Lower lobe of right lung (tissue), 2 donors: ENCODE data around the gene FOXK1. TPM values are rescaled to one million over a fixed set of nuclear protein-coding genes. Genes with fewer than 3 reads are reported as not detected.

Source experiments
- ATAC-seq, 2 donors: fragments of 200-7000 bp; cut with Tn5 transposase; one replicate each; pipeline ENCODE4 v1.9.1; 2020 to 2022; ENCODE audit warnings: mild to moderate bottlenecking in 2 of 2, moderate library complexity in 2 of 2
- DNase-seq: peaks from one replicate; pipeline ENCODE4 v3.0.0-alpha.2; 2020
- H3K27ac ChIP-seq: fragments of 200-600 bp; one replicate; pipeline ENCODE4 v1.8.0; 2022
- H3K27me3 ChIP-seq: fragments of 200-600 bp; one replicate; pipeline ENCODE4 v1.8.0; 2022; ENCODE audit warnings: low read depth
- H3K36me3 ChIP-seq: fragments of 200-600 bp; one replicate; pipeline ENCODE4 v1.8.0; 2022; ENCODE audit warnings: mild to moderate bottlenecking
- H3K4me1 ChIP-seq: fragments of 200-600 bp; one replicate; pipeline ENCODE4 v1.8.0; 2022
- H3K4me3 ChIP-seq: fragments of 200-600 bp; one replicate; pipeline ENCODE4 v1.8.0; 2022; ENCODE audit warnings: mild to moderate bottlenecking
- H3K9me3 ChIP-seq: fragments of 200-600 bp; one replicate; pipeline ENCODE4 v1.8.0; 2022
- intact Hi-C: fragments of 100-400 bp; cut with DNase I; formaldehyde crosslinking; loops from one replicate; pipeline ENCODE4 v1.11.0; 2022
- total RNA-seq: library from RNA; stranded (reverse); fragmentation: NEBNext Ultra II Directional; extraction: Animal tissue kit (Norgen Biotek cat#: 25700); gene quantifications from one replicate; pipeline ENCODE4 v1.2.1, GENCODE V29; 2021
- TF ChIP-seq, protein P1 (sequence below): fragments of 200-600 bp; IDR thresholded peaks from one replicate; pipeline ENCODE4 v1.8.0; 2022; ENCODE audit warnings: antibody characterized with exemption, mild to moderate bottlenecking
- donor health status: DM: no; HTN: yes; CAD: no; lungs with severe emphysema.

The FOXK1 gene
- total RNA-seq, 1 donor from 2014 or later: 28.8 TPM

DNA sequence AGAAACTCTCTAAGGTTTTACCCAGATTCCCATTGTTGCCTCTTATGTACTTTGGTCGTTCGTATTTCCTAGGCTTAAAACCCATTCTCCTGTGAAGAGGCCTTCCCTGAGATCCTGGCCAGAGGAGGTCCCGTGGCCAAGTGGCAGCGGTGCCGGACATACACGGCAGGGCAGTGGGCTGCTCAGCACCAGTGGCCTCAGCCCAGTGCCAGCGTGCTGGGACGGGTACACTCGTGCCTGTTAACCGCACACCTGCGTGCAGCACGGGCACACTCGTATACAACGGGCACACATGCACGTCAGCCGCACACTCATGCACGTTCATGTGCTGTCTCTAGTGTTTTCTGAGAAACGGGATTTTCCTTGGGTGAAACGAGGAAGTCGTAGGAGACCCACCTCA, 40.2 kb downstream of the FOXK1 start:
- H3K4me1 ChIP-seq: peaks cover 41% of the 10 kb centered on the region
- intact Hi-C loops: no loop called here
- DNase-seq (no peak), ATAC-seq (no peak)
- H3K4me3 ChIP-seq: no peak overlapping the region
- TF ChIP-seq, protein P1, sequence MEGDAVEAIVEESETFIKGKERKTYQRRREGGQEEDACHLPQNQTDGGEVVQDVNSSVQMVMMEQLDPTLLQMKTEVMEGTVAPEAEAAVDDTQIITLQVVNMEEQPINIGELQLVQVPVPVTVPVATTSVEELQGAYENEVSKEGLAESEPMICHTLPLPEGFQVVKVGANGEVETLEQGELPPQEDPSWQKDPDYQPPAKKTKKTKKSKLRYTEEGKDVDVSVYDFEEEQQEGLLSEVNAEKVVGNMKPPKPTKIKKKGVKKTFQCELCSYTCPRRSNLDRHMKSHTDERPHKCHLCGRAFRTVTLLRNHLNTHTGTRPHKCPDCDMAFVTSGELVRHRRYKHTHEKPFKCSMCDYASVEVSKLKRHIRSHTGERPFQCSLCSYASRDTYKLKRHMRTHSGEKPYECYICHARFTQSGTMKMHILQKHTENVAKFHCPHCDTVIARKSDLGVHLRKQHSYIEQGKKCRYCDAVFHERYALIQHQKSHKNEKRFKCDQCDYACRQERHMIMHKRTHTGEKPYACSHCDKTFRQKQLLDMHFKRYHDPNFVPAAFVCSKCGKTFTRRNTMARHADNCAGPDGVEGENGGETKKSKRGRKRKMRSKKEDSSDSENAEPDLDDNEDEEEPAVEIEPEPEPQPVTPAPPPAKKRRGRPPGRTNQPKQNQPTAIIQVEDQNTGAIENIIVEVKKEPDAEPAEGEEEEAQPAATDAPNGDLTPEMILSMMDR: no peak
- H3K36me3 ChIP-seq: peaks cover 11% of the 10 kb centered on the region
- H3K27ac ChIP-seq: no peak overlapping the region
- H3K9me3 ChIP-seq: no peaks in the 10 kb centered on the region
- no peaks in the 10 kb centered on the region for H3K27me3 ChIP-seq

DNA sequence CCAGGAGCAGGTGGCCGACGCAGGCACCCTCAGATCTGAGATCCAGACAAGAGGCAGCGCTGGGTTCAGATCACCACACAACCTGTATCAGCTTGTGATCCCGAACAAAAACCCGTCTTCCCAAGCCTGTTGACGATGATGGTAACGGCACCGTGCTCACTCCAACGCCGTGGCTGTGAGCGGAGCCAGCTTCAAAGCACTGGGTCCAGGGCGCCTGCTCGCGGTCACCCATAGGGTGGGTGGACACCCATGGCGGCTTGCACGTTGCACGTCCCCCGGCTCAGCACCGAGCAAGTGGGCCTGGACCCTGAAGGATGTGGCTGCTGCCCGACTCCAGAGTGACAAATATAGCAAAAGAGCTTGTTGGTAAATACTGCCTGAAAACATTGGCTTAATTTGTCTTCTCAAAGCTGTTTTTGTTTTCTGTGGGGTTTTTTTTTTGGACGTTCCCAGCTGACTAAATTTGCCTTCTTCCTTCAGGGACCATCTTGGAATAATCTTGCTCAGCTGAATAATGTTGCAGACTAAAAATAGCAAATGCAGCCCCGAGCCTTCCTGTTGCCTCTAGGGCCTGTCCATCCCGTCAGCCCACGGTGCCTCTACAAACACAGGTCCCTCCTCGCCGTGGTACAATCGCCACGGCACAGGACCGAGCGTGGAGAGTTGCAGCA, 41.0 kb downstream of the FOXK1 start:
- intact Hi-C loops: no loop called here
- Histone ChIP-seq H3K4me3 (no peak overlapping the region), H3K27me3 (no peaks in the 10 kb centered on the region), H3K9me3 (no peaks in the 10 kb centered on the region), H3K4me1 (peaks cover 49% of the 10 kb centered on the region), H3K36me3 (peaks cover 10% of the 10 kb centered on the region), H3K27ac (no peak overlapping the region)
- DNase-seq (no peak), ATAC-seq (no peak)
- TF ChIP-seq, protein P1: no peak

DNA sequence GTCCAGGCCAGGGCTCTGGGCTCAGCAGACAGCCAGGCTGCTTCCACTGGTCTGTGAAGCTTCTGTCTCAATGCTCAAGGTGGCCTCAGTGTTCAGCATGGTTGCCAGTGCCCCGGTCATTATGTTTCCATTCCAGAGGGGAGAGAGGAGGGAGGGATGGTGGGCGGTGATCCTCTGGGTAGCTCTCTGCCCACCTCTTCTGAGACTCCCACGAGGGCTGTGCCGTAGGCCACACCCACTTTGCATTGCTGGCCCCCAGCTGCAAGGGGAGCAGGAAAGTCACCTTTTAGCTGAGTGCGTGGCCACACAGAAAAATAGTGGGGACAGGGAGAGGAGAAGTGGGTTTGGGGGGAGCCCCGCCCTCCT, 42.5 kb downstream of the FOXK1 start:
- H3K27me3 ChIP-seq: no peaks in the 10 kb centered on the region
- H3K27ac ChIP-seq: peak overlapping the region; percentile 94
- ATAC-seq: peak in 1 of 2 donors; percentile 3
- H3K36me3 ChIP-seq: peaks cover 9% of the 10 kb centered on the region
- no peak for DNase-seq
- TF ChIP-seq, protein P1: no peak
- intact Hi-C loops: no loop called here
- H3K4me1 ChIP-seq: peaks cover 51% of the 10 kb centered on the region
- no peaks in the 10 kb centered on the region for H3K9me3 ChIP-seq
- peak overlapping the region; percentile 60 for H3K4me3 ChIP-seq

DNA sequence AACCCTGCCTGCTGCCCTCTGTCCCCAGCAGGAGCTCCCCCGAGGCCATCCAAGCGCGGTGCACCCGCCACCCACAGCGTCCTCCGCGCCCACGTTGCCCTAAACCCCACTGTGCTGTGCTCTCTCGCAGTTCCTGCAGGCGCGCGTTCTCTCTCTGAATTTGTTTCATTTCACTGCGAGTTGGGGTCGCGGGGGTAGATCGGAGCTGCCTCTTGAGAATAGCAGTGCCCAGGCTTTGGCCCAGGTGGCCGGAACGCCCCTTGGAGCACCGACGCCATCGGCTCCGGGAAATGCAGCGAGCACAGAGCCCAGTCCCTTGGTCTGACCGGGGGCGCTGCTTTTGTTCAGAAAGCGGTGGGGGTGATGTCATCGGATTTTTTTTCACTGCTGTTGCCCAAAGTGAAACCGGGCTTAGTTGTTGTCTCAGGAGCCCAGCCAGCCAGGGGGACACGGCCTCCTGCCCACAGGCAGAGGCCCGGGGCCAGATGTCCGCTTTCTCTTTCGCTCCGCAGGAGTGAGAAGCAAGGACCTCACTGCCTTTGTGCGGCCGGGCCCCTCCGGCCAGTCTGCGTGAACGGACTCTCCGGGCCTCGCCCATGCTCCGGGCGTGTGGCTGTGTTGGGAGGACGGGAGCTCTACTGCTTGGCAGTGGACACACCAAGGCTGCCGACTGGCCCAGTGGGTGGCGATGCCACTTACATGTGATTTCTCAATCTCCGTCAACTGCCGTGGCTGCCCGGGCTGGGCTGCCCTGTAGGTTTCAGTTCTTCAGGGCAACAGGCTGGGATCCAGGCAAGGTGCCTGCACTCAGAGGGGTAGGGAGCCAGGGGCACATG, 43.1 kb downstream of the FOXK1 start:
- ATAC-seq (peak; percentile 90 to 92), DNase-seq (peak; percentile 90)
- Histone ChIP-seq H3K36me3 (peaks cover 9% of the 10 kb centered on the region), H3K4me1 (peaks cover 51% of the 10 kb centered on the region), H3K4me3 (peak overlapping the region; percentile 60), H3K27ac (peak overlapping the region; percentile 94), H3K9me3 (no peaks in the 10 kb centered on the region), H3K27me3 (no peaks in the 10 kb centered on the region)
- TF ChIP-seq, protein P1: no peak
- intact Hi-C loops: no loop called here

DNA sequence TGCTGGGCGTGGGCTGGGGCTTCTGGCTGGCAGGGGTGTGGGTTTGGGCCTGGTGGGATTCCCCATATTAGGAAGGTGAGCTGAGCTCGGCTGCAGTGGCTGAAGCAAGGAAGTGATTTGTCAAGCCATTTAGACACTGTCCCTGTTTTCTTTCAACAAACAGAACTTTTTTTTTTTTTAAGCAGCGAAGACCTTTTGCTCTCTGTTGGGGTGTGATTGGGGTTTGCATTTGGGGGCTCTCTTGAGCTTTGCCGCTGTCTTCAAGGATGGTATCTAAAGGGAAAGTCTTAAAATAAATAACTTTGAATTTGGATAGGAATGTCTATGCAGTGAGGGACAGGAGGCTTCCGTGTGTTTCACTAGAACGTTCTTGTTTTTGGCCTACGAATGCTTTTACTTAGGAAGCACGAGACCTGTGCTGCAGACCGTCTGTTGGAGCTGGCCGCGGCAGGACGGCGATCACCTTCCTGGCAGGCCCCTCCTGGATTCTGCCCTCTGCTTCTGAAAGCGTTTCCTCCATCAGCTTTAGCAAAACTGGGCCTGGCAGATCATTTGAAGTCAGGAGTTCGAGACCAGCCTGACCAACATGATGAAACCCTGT, 43.9 kb downstream of the FOXK1 start:
- intact Hi-C loops: no loop called here
- no peak for DNase-seq
- H3K27me3 ChIP-seq: no peaks in the 10 kb centered on the region
- no peaks in the 10 kb centered on the region for H3K9me3 ChIP-seq
- TF ChIP-seq, protein P1: no peak
- H3K36me3 ChIP-seq: peaks cover 9% of the 10 kb centered on the region
- no peak for ATAC-seq
- peak overlapping the region; percentile 60 for H3K4me3 ChIP-seq
- H3K4me1 ChIP-seq: peaks cover 55% of the 10 kb centered on the region
- peak overlapping the region; percentile 94 for H3K27ac ChIP-seq
